Stimulated activated CD8-positive, alpha-beta memory T cell treated with anti-CD3 and anti-CD28 coated beads, Interleukin-2, amount 100 ng/mL, for 1 hour (primary cell): ENCODE results near the gene MSRB2.
"Not testable (repeated sequence)": the region's sequence is repeated elsewhere in the genome, so short reads cannot be mapped to it uniquely, and the experiment has no call there.

Source experiments
- DNase-seq, 2 donors: peaks; one replicate each; pipeline ENCODE4 v3.0.0-alpha.2; 2020; ENCODE audit warnings: low read depth in 2 of 2

The MSRB2 gene

DNA sequence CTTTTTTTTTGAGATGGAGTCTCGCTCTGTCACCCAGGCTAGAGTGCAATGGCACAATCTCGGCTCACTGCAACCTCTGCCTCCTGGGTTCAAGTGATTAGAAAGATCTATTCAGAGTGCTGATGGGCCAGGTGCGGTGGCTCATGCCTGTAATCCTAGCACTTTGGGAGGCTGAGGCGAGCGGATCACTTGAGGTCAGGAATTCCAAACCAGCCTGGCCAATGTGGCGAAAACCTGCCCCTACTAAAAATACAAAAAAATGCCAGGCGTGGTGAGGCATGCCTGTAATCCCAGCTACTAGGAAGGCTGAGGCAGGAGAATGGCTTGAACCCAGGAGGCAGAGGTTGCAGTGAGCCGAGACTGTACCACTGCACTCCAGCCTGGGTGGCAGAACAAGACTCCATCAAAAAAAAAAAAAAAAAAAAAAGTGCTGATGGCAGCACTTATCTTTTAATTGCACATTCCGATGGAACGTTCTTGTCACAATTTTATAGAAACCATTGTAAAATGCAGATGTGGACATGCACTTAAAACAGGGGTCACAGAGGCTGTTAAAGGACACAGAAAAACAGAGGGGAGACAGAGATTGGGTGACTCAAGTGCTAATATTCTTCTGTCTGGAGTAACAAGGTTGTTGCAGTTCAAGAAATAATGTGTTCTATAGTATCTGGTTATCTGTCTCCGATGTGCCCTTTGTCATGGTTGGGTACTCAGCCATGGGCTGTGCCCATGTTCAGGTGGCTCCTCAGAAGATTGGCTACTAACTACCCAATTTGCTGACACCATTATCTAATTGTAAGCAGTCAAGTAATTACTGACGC, 25.1 kb upstream of the MSRB2 start:
- DNase-seq: not testable (repeated sequence)

GRCh38 chr10:23070913-23071218, 24.5 kb upstream of the MSRB2 start:
- no peak for DNase-seq

DNA sequence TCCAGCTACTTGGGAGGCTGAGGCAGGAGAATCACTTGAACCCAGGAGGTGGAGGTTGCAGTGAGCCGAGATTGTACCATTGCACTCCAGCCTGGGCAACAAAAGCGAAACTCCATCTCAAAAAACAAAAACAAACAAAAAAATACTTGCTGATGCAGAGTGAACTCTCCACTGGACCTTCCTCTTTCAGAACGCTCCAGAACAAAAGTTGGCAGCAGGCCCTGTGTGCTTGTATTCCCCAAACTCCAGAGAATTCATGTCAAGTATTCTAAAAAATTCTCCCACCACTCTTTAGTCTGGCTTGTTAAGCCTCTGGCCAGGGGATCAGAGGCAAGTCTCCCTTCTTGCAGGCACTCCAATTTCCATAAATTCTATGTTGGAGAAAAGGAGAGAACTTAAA, 22.8 kb upstream of the MSRB2 start:
- not testable (repeated sequence) for DNase-seq

GRCh38 chr10:23073527-23073926, 21.9 kb upstream of the MSRB2 start:
- DNase-seq: no peak

GRCh38 chr10:23075672-23076071, 19.7 kb upstream of the MSRB2 start:
- DNase-seq: no peak

- no peak for DNase-seq
Observed at GRCh38 chr10:23078114-23078513, 17.3 kb upstream of the MSRB2 start.

DNA sequence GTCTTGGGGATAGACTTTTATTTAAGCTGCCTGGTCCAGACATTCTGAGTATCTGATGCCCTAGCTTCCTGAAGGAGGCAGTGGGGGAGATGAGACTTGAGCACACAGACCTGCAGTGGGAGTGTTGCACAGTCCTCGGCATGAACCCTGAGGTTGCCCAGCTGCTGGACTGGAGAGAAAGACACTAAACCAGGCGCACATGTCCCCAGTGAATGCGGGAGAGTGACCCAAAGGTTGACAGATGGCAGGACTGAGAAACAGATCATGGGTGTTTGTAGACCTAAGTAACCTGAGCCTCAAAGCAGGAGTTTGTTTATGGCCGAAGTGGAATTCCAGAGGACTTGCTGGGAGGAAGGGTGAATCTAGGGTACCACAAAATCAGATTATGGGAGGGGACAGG, 15.7 kb upstream of the MSRB2 start:
- no peak for DNase-seq

GRCh38 chr10:23080262-23080661, 15.1 kb upstream of the MSRB2 start:
- no peak for DNase-seq

DNA sequence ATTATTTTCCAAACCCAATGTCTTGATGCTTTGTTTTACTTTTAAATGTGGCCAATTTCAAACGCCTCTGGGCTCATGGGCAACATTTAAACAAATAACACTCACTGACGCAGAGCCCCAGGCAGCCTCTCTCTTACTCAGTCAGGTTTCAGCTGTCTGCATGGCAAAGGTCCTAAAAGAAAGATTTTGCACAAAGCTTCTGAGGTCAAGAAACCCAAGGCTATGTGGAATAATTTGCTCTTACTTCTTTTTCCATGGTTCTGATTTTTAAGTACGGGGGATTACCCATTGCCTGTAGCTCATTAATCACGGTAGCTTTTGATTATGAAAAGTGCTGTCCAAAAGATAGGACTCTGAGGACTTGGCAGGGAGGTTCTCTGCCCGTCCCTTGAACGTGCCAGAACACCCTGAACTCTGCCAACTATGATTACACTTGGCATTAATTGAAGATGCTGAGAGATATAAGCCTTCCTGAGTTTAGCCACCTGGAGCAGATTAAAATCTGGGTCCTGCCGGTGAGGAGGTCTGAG, 14.1 kb upstream of the MSRB2 start:
- DNase-seq: no peak

DNA sequence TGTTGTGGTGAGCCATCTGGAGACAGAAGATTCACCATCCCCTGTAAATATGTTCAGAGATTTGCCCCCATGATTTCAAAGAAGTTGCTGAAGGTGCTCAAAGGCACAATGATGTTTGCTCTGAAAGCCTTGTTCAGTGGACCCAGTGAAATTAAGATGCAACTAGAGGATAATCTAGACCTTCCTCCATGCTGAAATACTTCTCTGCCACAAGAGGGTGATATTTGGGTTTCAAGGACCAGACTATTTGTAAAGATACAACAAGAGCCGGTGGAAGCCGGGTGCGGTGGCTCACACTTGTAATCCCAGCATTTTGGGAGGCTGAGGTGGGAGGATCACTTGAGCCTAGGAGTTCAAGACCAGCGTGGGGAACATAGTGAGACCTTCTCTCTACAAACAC, 13.5 kb upstream of the MSRB2 start:
- no peak for DNase-seq

DNA sequence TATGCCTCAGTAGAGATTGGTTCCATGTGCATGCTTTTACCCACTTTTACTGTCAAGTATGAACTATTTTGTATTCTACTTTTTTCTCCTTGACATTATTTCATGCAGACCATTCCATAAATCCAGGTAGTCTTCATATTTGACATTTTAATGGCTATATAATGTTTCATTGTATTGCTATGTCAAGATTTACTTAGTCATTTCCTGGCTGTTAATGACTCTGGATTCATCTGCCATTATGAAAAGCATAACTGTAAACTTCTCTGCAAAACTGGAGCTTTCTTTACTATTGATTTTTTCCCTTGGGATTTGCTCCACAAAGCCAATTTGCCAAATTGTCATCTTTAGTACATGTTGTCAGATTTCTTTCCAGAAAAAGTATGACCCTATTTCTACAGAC, 6.8 kb upstream of the MSRB2 start:
- DNase-seq: no peak

GRCh38 chr10:23094786-23095403, 484 bp upstream of the MSRB2 start:
- no peak for DNase-seq

- DNase-seq: no peak
Observed at GRCh38 chr10:23095966-23096801, 805 bp downstream of the MSRB2 start.

DNA sequence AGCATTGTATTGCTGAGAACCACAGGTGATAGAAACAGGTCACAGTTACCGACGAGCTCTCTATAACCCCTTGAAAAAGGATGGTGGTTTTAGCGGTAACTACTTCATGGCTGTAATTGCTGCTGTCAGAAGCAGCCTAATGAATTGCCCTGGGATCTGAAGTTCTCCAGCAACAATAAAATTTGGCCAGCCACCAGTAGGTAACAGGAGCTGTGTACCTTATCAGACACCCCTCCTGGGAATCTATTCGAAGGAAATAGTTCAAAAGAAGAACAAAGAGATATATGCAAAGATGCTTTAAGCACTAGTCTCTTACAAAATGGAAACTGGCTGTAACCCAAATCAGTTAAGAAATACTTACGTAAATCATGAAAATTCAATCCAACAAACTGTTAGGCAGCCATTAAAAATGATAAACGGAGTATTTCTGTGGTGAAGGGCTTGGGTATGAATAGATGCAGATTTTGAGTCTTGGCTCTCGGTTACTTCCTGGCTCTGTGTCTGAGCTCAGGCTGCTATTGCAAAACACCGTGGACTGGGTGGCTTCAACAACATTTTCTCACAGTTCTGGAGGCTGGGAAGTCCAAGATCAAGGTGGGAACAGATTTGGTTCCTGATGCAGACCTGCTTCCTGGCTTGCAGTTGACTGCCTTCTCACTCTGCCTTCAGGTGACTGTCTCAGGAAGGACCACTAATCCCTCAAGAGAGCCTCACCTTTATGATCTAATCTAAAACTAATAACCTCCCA, 1.6 kb downstream of the MSRB2 start:
- no peak for DNase-seq

DNA sequence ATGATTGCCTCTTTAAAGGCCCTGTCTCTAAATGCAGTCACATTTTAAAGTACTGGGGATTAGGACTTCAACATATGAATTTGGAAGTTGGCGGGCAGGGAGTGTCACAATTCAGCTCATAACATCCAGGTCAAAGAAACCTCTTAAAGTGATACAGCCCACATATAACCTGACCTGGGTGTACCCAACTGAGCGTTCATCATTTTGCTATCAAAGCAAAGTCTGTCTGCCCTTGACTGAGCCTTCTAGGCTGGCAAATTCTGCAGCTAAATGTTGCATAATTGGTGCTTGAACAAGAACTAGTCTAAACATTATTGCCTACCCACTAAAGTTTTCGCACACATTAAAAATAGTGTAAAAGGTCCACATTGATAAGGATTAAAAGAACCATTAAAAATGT, 3.7 kb downstream of the MSRB2 start:
- no peak for DNase-seq

GRCh38 chr10:23099816-23100215, 4.4 kb downstream of the MSRB2 start:
- DNase-seq: no peak

- no peak for DNase-seq
Observed at GRCh38 chr10:23100331-23101030, 5.1 kb downstream of the MSRB2 start.

GRCh38 chr10:23106331-23107072, 11.1 kb downstream of the MSRB2 start:
- DNase-seq: no peak

- no peak for DNase-seq
Observed at GRCh38 chr10:23110722-23111516, 15.5 kb downstream of the MSRB2 start.
